ENCODE results near the gene BTD.
A peak's percentile ranks its signal among the peaks of the same experiment; 100 is the strongest.

Gene BTD

DNA sequence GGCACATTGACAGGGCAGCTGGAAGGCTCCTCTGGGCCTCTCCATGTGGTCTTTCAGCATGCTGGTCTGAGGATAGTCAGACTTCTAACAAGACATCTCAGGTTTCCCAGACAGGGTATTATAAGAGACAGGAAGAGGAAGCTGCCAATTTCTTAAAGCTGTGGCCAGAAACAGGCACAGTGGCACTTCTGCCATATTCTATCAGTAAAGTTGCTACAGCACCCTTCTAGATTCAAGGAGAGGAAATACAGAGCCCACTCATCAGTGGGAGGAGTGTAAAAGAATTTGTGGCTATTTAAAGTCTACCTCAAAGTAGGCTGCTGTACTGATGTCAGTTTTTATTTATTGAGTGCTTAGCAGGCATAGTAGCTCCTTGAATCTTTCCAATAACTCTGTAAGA lies 55.5 kb downstream of the BTD start:
- TF ChIP-seq GATA2 (IDR thresholded peaks at IDR 0.05; ENCODE audit: low read depth, low read length) (no peak), GATA3 (IDR thresholded peaks at IDR 0.05; ENCODE audit: low read depth, low read length) (no peak)

DNA sequence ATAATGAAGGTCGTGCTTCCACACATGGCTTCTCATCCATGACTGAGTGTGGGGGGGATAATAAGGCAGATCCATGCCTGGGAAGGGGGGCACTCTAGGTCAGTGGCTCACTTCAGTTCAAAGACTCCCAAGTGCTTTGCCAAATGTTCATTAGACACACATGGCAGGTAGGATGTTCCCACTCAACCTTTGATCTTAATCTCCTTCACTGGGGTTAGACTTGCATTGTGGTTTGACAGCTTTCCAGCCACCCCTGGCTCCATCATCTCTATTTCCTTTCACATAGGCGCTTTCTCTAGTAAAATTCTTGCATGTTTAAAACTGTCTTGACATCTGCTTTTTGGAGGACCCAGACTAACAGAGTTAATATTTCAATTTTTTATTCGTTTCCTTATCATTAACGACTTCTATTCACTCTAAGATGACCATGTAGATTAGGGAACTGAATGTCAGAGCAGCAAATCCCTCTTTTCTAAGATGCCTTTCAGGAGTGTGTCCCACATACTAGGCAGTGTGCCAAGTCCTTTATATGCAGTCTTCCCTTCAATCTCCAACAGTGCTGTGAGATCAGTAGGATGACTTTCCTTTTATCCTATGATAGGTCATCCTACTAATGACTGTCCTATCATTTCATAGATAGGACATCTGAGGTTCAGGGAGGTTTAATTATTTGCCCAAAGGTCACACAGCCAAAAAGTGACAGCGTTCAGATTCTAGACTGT lies 57.9 kb downstream of the BTD start:
- TF ChIP-seq GATA3 (IDR thresholded peaks at IDR 0.05; ENCODE audit: low read depth, low read length): no peak
- no peak for TF ChIP-seq GATA2 (IDR thresholded peaks at IDR 0.05; ENCODE audit: low read depth, low read length)

DNA sequence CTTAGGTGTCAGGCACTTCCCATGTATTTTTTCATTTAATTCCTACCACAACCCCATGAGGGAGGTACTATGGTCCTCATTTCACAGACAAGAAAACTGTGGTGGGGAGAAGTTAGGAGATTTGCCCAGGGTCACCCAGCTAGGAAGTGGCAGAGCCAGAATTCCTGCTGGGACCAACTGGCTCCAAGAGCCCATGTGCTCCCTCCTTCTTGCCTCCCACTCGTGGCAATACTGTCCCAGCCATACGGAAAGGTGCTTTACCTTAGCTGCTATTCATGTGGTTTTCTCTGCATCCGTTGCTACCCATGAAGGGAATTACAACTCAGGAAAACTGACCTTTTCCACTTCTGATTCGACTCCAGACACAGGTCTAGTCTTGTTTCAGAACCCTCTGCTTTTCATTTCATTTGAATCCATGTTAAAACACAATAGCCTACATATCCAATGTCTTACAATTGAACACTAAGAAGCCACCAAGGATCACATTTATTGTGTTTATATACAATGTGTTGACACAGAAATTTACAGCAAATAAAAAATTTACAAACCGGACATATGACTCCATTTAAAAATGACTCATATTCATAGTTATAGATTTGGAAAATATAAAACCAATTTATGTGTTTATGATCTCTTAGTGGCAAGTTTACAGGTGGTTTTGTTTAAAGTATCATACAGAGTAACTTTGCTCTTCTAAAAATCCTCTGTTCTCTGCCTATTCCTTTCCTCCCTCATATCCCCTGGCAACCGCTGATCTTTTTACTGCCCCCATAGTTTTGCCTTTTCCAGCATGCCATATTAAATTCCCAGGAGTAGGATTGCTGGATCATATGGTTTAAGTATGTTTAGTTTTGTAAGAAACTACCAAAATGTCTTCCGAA lies 58.8 kb downstream of the BTD start:
- TF ChIP-seq GATA3 (IDR thresholded peaks at IDR 0.05; ENCODE audit: low read depth, low read length) (no peak), GATA2 (IDR thresholded peaks at IDR 0.05; ENCODE audit: low read depth, low read length) (no peak)

DNA sequence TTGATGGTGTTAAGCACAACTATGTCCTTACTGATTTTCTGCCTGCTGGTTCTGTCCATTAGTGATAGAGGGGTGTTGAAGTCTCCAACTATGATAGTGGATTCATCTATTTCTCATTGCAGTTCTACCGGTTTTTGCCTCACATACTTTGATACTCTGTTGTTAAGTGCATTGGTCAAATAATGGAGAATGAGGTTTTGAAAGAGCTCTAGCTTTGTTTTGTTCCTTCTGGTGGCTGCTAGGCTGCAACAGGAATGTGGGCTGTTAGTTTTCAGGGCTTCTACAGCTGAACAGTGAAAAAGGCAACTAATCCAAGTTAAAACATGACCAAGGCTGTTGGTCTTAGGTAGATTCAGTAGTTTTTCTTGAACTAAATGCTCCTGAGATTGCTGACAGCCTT lies 62.6 kb downstream of the BTD start:
- no peak for TF ChIP-seq GATA2 (IDR thresholded peaks at IDR 0.05; ENCODE audit: low read depth, low read length)
- no peak for TF ChIP-seq GATA3 (IDR thresholded peaks at IDR 0.05; ENCODE audit: low read depth, low read length)

DNA sequence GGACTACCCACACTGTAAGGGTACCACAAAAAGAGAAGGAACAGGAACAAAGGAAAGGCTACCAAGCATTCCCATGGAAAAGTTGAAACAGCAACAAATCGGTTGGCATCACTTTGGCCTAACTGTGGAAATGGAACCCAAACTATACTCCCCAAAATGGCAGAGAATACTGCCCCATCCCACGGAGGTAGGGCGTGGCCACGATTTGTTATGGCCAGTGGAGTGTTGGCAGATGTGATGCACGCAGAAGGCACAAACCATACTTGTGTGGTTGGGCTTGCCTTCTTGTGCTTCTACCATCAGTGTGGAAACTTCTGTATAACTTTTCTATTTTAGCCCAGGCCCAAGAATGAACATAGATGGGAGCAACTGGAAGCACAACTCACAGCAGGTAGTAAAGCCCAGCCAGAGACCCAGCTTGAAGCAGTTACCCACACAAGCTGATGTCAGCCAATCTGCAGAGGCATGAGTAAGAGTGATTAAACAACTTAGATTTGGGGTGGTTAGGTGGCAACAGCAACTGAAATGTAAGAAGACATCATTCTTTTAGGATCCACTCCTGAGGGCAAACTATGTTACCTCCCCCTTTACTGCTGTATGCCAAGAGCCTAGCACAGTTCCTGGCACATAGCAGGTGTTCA lies 64.1 kb downstream of the BTD start:
- no peak for TF ChIP-seq GATA3 (IDR thresholded peaks at IDR 0.05; ENCODE audit: low read depth, low read length)
- no peak for TF ChIP-seq GATA2 (IDR thresholded peaks at IDR 0.05; ENCODE audit: low read depth, low read length)

DNA sequence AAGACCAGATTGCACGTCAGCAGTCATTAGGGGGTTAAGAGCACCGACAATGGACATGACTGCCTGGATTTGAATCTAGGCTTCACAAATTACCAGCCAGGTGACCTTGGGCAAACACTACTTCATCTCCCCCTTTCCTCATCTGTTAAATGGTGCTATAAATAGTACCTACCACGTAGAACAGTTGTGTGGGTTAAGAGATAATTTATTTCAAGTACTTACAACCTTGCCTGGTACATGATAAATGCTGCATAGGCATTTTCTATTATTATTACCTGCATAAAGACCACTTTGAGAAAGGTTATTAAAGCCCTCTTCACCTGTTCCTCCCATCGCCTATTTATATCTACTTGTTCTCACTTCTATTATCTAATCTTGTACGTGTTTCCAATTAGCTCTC lies 64.7 kb downstream of the BTD start:
- TF ChIP-seq GATA2 (IDR thresholded peaks at IDR 0.05; ENCODE audit: low read depth, low read length) (no peak), GATA3 (IDR thresholded peaks at IDR 0.05; ENCODE audit: low read depth, low read length) (no peak)

DNA sequence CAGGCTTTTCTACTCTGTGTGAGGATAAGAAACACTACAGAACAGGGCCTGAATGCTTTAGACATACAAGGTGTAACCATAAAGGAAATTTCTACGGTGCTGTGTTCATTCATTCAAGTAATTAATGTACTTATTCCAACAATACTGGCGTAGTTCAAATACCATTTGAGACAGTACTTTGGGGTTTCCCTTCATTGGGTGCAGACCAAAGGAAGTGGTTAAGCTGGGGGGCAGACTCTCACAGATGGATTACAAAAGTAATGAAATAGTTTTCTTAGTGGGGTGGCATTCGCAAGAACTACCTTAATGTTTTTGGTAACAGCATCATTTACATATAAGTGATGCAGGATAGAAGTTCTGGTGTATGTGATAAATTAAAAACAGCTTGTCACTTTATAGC lies 65.9 kb downstream of the BTD start:
- TF ChIP-seq GATA3 (IDR thresholded peaks at IDR 0.05; ENCODE audit: low read depth, low read length) (no peak), GATA2 (IDR thresholded peaks at IDR 0.05; ENCODE audit: low read depth, low read length) (no peak)

DNA sequence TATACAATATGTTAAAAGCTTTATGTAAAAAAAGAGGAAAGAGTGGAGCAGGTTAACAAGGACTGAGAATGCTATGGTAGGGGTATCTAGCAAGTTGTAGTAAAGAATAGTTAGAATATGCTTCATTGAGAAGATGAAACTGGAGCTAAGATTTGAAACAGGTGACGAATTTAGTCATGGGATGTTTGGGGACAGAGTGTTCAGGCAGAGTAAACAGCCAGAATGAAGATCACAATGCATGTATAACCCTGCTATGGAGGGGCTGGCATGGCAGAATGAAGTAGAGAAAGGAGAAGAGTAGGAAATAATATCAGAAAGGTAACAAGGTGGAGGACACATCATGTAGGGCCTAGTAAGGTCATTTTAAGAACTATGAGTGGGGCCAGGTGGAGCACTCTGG lies 72.0 kb downstream of the BTD start:
- TF ChIP-seq GATA2 (IDR thresholded peaks at IDR 0.05; ENCODE audit: low read depth, low read length) (no peak), GATA3 (IDR thresholded peaks at IDR 0.05; ENCODE audit: low read depth, low read length) (no peak)

DNA sequence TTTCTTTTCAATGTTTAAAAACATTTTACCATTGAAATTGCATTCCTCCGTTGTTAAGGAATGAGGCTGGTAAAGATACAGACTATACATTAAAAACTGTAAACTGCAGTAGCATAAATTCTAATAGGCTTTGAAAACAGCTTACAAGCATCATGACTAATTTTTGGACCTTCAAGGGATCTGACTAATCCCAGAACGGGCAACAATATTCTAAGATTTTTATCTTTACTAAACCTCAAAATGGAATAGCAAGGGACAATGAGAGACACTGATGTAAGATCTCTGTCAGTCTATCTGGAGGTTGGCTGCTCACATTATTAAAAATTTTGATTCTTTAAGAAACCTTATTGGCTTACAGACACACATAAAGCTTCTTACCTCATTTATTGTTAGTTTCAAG lies 74.7 kb downstream of the BTD start:
- no peak for TF ChIP-seq GATA2 (IDR thresholded peaks at IDR 0.05; ENCODE audit: low read depth, low read length)
- TF ChIP-seq GATA3 (IDR thresholded peaks at IDR 0.05; ENCODE audit: low read depth, low read length): no peak

DNA sequence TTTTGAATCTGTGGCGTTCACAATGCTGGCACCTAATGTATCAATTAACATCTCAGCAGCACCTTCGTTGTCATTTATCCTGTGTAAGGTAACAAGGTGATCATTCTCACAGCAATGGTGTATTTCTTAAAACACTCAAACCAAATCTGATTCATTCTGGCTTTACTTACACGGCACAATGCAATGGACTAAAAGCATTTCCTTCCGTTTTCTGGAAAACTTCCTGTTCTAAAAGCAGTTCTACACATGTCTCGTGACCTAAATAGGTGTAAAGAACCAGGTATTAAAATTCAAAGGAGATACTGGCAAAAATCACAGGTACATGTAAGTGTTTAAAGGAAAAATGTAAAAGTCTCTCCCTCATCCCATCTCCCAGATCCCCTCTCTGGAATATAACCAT lies 77.8 kb downstream of the BTD start:
- TF ChIP-seq GATA2 (IDR thresholded peaks at IDR 0.05; ENCODE audit: low read depth, low read length) (no peak), GATA3 (IDR thresholded peaks at IDR 0.05; ENCODE audit: low read depth, low read length) (no peak)

DNA sequence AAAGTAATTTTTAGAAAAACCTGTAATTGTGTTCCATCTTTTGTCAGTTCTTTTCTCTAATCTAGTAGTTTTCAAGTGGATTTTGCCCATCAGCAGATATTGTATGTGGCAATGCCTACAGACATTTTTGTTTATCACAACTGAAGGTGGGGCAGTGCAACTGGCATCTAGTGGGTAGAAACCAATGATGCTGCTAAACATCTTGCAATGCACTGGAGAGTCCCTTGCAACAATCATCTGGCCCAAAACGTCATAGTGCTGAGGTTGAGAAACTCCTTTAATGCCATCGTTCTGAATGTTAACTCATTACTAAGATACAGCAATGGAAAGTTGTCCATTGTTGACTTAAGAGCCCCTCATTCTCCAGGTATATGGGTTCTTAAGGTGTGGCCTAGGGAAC lies 80.1 kb downstream of the BTD start:
- TF ChIP-seq GATA2 (IDR thresholded peaks at IDR 0.05; ENCODE audit: low read depth, low read length): no peak
- no peak for TF ChIP-seq GATA3 (IDR thresholded peaks at IDR 0.05; ENCODE audit: low read depth, low read length)

DNA sequence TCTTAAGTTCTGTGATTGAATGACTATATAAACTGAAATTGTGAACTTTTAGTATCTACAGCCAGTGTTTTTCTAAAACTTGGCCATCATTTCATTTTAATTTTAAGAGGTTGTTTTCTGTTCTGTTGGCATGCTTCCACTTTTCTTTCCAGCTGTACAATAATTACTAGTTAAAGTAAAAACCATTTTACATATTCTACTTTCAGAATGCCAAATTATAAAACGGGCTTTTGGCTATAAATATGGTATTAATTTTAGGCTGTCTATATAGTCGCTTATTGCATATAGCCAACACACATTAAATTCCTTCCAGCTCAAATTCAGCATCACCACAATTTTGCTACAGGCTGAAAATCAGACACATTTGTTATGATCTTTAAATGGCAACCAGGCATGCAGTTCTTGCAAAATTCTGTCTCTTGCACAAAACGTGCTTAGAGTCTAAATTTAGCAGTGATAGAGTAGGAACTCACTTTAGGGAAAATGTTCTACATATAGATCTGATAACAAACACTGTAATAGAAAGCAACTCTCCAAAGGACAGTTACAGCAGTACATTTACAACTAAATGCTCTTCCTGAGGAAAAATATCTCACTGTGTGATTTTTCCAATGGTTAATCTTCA lies 81.1 kb downstream of the BTD start:
- TF ChIP-seq GATA3 (IDR thresholded peaks at IDR 0.05; ENCODE audit: low read depth, low read length): no peak
- no peak for TF ChIP-seq GATA2 (IDR thresholded peaks at IDR 0.05; ENCODE audit: low read depth, low read length)

DNA sequence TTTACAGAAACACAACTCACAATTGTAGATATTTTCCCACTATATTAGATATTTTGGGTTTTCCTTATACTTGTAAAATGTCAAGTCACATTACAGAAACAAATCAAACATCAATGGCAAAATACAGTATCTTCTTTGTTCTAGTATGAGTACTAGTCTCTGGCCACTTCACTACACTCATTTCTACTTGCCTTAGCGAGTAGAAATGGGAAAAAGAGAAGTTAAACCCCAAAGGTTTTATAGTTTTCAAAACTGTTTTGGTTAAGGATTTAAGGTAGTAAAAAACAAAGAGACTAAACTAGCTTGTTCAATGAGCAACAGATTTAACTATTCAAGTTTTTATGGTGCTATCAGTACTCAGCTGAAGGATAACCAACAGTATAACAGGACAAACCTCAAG lies 81.7 kb downstream of the BTD start:
- no peak for TF ChIP-seq GATA2 (IDR thresholded peaks at IDR 0.05; ENCODE audit: low read depth, low read length)
- TF ChIP-seq GATA3 (IDR thresholded peaks at IDR 0.05; ENCODE audit: low read depth, low read length): no peak

DNA sequence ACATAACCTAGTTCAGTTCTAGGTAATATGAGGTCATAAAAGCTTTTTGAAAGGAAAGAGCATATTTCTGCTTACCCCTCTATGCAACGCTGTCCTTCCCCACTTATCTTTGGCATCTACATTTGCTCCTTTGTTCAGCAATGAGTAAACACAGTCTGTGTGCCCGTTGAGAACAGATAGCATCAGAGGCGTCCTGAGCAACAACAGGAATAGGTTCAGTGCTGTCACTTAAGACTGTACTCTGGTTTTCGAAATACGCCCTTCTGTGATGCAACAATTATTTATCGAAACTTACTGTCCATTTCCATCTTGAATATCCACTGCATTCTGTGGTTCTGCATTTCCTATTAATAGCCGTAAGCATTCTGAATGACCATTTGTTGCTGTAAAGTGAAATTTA lies 84.4 kb downstream of the BTD start:
- TF ChIP-seq GATA3 (IDR thresholded peaks at IDR 0.05; ENCODE audit: low read depth, low read length) (peak; percentile 100), GATA2 (IDR thresholded peaks at IDR 0.05; ENCODE audit: low read depth, low read length) (peak; percentile 100)

All from SH-SY5Y (cell line).